Stomach (tissue), 4 donors: Measurements from ENCODE around the gene ESPNL.

ENCODE experiments used
- EP300 ChIP-seq: sonication (generic); formaldehyde crosslinking; IDR thresholded peaks from one replicate; pipeline ENCODE4 v1.6.1; 2017; ENCODE audit warnings: antibody characterized with exemption
- POLR2A ChIP-seq, 4 donors: fragments of 450-650 bp; IDR thresholded peaks; one replicate each; pipeline ENCODE4 v1.6.1; 2016; ENCODE audit warnings: antibody characterized with exemption in 4 of 4, control low read depth in 2 of 4, mild to moderate bottlenecking in 1 of 4, moderate library complexity in 1 of 4
- POLR2AphosphoS5 ChIP-seq, 3 donors: sonication (generic); formaldehyde crosslinking; IDR thresholded peaks; one replicate each; pipeline ENCODE4 v1.6.1; 2016; ENCODE audit warnings: antibody characterized with exemption in 3 of 3
- TF ChIP-seq, protein P1 (sequence below), 7 experiments: fragments of 450-650 bp in 4 of 7; fragments of 200-600 bp in 3 of 7; sonication (generic) in 3 of 7; IDR thresholded peaks; one replicate each; pipeline ENCODE4 v1.5.1; 2016 to 2019; ENCODE audit warnings: antibody characterized with exemption in 7 of 7, control low read depth in 2 of 7, mild to moderate bottlenecking in 1 of 7

DNA sequence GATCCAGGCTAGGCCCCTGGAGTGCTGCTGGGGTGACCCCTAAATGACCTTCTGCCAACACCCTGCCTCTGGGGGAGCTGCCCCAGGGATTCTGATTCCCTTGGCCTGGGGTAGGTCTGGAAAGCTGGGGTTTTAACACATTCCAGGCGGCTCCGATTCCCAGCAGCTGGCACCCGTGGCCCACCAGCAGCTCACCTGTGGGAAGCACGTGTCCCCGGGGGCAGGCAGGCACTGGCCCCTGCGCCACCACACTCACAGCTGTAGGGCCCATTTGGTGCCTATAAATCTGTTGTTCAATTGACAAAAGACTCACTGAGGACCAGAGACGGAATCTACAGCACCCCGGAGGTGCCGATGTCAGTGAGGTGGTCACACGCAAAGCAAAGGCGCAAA is 34.2 kb downstream of the ESPNL start:
- TF ChIP-seq, protein P1, sequence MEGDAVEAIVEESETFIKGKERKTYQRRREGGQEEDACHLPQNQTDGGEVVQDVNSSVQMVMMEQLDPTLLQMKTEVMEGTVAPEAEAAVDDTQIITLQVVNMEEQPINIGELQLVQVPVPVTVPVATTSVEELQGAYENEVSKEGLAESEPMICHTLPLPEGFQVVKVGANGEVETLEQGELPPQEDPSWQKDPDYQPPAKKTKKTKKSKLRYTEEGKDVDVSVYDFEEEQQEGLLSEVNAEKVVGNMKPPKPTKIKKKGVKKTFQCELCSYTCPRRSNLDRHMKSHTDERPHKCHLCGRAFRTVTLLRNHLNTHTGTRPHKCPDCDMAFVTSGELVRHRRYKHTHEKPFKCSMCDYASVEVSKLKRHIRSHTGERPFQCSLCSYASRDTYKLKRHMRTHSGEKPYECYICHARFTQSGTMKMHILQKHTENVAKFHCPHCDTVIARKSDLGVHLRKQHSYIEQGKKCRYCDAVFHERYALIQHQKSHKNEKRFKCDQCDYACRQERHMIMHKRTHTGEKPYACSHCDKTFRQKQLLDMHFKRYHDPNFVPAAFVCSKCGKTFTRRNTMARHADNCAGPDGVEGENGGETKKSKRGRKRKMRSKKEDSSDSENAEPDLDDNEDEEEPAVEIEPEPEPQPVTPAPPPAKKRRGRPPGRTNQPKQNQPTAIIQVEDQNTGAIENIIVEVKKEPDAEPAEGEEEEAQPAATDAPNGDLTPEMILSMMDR (IDR thresholded peaks at IDR 0.05): no peak
- TF ChIP-seq EP300 (no peak), POLR2A (IDR thresholded peaks at IDR 0.05) (no peak), POLR2AphosphoS5 (IDR thresholded peaks at IDR 0.05) (no peak)
